Ishikawa (cell line): ENCODE results near the gene AGK.

Source experiments
- CEBPB ChIP-seq: IDR thresholded peaks from 2 replicates; pipeline ENCODE4 v1.6.1; 2012
- CREB1 ChIP-seq: IDR thresholded peaks from 2 replicates; pipeline ENCODE4 v1.6.1; 2012; ENCODE audit warnings: low read depth
- EGR1 ChIP-seq: IDR thresholded peaks from 2 replicates; pipeline ENCODE4 v1.6.1; 2012
- EP300 ChIP-seq: IDR thresholded peaks from 2 replicates; pipeline ENCODE4 v1.6.1; 2012; ENCODE audit warnings: borderline replicate concordance
- FOXM1 ChIP-seq: IDR thresholded peaks from 2 replicates; pipeline ENCODE4 v1.6.1; 2012; ENCODE audit warnings: low read depth, borderline replicate concordance
- NFIC ChIP-seq: IDR thresholded peaks from 2 replicates; pipeline ENCODE4 v1.6.1; 2012
- RAD21 ChIP-seq: IDR thresholded peaks from 2 replicates; pipeline ENCODE4 v1.6.1; 2012; ENCODE audit warnings: low read depth
- TAF1 ChIP-seq: IDR thresholded peaks from 2 replicates; pipeline ENCODE4 v1.6.1; 2012; ENCODE audit warnings: low read depth, mild to moderate bottlenecking
- TCF12 ChIP-seq: IDR thresholded peaks from 2 replicates; pipeline ENCODE4 v1.6.1; 2012; ENCODE audit warnings: low read depth
- TEAD4 ChIP-seq: IDR thresholded peaks from 2 replicates; pipeline ENCODE4 v1.6.1; 2012
- YY1 ChIP-seq: IDR thresholded peaks from 2 replicates; pipeline ENCODE4 v1.6.1; 2012; ENCODE audit warnings: low read depth
- ZBTB7A ChIP-seq: IDR thresholded peaks from 2 replicates; pipeline ENCODE4 v1.6.1; 2012; ENCODE audit warnings: low read depth
- TF ChIP-seq, protein P1 (sequence below): IDR thresholded peaks from 2 replicates; pipeline ENCODE4 v1.6.1; 2012; ENCODE audit warnings: low read depth, mild to moderate bottlenecking
- TF ChIP-seq, protein P2 (sequence below): IDR thresholded peaks from 2 replicates; pipeline ENCODE4 v1.6.1; 2012
- TF ChIP-seq, protein P3 (sequence below): IDR thresholded peaks from 2 replicates; pipeline ENCODE4 v1.6.1; 2012

Gene AGK

DNA sequence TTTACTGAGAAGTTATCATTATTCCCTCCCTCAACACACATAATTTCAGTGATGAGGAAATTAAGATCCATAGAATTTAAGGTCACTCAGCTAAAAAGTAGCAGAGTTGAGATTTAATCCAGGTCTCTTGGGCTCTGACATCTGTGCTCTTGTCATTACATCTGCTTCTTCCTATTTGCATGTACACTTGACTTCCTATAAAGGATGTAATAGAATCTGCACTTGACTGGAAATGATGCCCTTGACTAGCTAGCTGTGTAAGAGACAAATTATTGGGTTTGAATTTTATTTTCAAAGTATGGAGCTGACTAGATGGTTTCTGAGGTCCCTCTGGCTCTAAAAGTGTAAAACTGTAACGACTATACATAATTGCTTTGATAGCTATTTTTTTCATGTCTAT is 59.5 kb downstream of the AGK start:
- TF ChIP-seq ZBTB7A = no peak

DNA sequence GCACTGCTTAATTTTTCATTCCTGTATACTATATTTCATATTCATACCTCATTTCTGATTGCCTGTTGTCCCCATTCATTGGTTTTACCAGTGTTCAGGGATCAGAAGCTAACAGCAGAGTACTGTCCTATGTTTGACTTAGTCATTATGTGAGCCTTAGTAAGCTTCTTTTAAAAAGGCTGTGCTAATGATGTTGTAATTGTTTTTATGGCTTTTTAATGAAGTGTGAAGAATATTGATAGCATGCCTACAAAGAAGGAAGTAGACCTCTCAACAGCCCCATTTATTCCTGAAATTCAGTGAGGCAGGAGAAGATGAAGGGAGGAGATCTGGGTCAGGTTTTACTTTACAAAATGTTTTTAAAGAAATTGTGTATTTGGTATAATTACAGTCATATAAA is 61.7 kb downstream of the AGK start:
- TF ChIP-seq ZBTB7A = no peak
- no peak for TF ChIP-seq YY1

DNA sequence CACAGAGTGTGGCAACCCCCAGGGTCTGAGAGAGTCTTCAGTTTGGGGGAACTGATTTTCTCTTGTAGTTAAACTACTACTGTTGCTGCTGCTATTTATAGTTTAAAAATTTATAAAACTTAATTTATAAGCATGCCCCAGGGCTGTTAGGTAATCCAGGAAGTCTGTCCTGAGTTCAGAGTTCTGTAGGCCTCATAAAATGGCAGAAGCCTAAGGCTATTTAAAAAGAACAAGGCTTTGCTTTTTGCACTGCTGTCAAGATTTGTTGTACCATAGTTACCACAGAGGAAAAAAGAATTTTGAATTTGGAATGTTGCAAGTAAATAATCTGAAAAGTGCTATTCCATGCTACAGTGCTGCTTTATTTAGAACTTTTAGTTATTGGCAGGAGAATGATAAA is 66.1 kb downstream of the AGK start:
- TF ChIP-seq TAF1 = no peak
- TF ChIP-seq CEBPB = no peak
- TF ChIP-seq EP300 = no peak
- no peak for TF ChIP-seq NFIC
- TF ChIP-seq, protein P1, sequence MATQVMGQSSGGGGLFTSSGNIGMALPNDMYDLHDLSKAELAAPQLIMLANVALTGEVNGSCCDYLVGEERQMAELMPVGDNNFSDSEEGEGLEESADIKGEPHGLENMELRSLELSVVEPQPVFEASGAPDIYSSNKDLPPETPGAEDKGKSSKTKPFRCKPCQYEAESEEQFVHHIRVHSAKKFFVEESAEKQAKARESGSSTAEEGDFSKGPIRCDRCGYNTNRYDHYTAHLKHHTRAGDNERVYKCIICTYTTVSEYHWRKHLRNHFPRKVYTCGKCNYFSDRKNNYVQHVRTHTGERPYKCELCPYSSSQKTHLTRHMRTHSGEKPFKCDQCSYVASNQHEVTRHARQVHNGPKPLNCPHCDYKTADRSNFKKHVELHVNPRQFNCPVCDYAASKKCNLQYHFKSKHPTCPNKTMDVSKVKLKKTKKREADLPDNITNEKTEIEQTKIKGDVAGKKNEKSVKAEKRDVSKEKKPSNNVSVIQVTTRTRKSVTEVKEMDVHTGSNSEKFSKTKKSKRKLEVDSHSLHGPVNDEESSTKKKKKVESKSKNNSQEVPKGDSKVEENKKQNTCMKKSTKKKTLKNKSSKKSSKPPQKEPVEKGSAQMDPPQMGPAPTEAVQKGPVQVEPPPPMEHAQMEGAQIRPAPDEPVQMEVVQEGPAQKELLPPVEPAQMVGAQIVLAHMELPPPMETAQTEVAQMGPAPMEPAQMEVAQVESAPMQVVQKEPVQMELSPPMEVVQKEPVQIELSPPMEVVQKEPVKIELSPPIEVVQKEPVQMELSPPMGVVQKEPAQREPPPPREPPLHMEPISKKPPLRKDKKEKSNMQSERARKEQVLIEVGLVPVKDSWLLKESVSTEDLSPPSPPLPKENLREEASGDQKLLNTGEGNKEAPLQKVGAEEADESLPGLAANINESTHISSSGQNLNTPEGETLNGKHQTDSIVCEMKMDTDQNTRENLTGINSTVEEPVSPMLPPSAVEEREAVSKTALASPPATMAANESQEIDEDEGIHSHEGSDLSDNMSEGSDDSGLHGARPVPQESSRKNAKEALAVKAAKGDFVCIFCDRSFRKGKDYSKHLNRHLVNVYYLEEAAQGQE = no peak
- no peak for TF ChIP-seq RAD21
- no peak for TF ChIP-seq YY1

DNA sequence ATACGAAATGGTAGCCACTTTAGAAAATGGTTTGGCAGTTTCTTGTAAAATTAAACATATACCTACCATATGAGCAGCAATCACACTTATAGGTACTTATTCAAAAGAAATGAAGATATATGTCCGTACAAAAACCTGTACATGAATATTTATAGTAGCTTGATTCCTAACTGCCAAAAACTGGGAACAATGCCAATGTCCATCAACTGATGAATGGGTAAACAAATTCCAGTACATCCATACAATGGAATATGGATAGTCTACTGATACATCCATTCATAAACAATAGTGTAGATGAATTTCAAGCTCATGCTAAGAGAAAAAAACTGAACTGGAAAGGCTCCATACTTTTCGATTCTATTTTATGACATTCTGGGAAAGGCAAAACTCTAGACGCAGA is 68.5 kb downstream of the AGK start:
- TF ChIP-seq TAF1 (no peak), RAD21 (no peak), CEBPB (no peak), FOXM1 (no peak), ZBTB7A (no peak), NFIC (no peak), TEAD4 (no peak)

DNA sequence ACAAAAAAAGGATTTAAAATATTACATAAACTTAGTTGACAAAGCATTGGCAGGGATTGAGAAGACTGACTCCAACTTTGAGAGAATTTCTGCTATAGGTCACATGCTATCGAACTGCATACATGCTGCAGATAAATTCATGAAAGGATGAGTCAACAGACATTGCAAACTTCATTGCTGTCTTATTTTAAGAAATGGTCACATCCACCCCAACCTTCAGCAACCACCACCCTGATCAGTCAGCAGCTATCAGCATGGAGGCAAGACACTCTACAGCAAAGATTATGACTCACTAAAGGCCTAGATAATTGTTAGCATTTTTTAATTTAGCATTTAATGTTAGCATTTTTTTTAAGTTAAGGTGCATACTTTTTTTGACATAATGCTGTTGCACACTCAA is 73.6 kb downstream of the AGK start:
- TF ChIP-seq TCF12 (no peak), TEAD4 (no peak), CREB1 (no peak)
- TF ChIP-seq, protein P1 = no peak

DNA sequence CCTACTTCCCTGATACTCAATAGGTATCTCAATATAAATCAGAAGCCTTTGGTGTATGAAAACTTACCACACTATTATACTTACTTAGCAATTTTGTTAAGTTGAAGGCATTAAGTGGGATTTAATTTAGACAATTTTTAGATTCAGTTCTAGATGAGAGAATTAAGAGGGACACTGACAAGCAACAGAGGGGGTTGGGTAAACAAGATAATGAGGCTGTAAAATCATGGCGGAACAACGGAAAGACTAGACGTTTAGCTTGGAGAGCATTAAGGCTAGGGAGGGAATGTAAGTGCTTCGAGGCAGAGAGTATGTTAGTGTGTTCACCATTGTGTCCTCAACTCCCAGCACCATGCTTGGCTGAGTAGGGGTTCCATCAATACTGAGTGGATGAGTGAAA is 79.4 kb downstream of the AGK start:
- TF ChIP-seq EP300 (no peak), CREB1 (no peak), RAD21 (no peak), NFIC (no peak), YY1 (no peak), TEAD4 (no peak), FOXM1 (no peak), ZBTB7A (no peak), CEBPB (no peak), TCF12 (no peak), EGR1 (no peak), TAF1 (no peak)
- TF ChIP-seq, protein P2, sequence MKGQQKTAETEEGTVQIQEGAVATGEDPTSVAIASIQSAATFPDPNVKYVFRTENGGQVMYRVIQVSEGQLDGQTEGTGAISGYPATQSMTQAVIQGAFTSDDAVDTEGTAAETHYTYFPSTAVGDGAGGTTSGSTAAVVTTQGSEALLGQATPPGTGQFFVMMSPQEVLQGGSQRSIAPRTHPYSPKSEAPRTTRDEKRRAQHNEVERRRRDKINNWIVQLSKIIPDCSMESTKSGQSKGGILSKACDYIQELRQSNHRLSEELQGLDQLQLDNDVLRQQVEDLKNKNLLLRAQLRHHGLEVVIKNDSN = no peak
- TF ChIP-seq, protein P1 = no peak

DNA sequence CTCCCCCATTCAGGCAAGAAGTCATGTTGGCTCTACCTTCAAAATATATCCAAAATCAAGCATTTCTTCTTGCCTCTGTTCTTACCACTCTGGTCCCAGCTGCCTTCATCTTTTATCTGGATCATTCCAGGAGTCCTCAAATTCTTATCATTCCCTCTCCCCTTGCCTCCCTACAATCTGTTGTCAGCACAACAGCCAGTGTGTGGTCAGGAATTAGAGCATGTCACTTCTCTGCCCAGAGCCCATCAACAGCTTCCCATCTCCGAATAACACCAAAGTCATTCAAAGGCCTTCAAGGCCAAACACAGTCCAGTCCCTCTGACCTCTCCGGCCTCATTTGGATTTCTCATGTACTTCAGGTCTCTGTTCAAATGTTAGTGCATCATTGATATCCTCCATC is 80.3 kb downstream of the AGK start:
- TF ChIP-seq, protein P3, sequence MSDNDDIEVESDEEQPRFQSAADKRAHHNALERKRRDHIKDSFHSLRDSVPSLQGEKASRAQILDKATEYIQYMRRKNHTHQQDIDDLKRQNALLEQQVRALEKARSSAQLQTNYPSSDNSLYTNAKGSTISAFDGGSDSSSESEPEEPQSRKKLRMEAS = no peak
